HG03097 (cell line): ENCODE results near the gene CLDN34.

Source experiments
- ATAC-seq: cut with Tn5 transposase; IDR thresholded peaks from one replicate; pipeline ENCODE4 v1.9.1; 2021; ENCODE audit not compliant: unreplicated experiment, low FRiP score

CLDN34 gene

DNA sequence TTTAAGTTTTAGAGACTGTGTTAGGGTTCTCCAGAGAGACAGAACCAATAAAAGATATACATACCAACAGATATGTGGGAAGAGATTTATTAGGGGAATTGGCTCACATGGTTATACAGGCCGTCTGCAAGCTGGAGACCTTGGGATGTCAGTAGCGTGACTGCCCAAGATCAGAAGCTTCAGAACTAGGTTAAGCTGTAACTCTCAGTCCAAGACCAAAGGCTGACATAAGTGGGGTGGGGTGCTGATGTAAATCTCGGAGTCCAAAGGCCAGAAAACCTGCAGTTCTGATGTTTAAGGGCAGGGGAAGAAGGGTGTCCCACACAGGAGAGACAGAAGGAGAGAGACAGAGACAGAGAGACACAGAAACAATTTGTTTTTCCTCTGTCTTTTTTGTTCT lies 10.5 kb downstream of the CLDN34 start:
- no peak for ATAC-seq

- ATAC-seq, result no peak
Observed at GRCh38 chrX:9980401-9980800, 13.2 kb downstream of the CLDN34 start.

DNA sequence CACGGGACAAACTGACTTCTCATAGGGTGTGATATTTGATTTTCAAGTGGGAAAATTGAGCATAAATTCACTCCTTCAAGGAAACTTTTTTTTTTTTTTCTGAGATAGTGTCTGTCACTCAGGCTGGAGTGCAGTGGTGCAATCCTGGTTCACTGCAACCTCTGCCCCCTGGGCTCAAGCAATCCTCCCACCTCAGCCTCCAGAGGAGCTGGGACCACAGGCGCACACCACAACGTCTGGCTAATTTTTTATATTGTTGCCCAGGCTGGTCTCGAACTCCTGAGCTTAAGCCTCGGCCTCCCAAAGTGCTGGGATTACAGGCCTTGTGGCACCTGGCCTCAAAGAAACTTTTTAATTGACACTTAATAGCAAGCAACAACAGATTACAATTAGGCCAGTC lies 13.8 kb downstream of the CLDN34 start:
- ATAC-seq, result no peak

DNA sequence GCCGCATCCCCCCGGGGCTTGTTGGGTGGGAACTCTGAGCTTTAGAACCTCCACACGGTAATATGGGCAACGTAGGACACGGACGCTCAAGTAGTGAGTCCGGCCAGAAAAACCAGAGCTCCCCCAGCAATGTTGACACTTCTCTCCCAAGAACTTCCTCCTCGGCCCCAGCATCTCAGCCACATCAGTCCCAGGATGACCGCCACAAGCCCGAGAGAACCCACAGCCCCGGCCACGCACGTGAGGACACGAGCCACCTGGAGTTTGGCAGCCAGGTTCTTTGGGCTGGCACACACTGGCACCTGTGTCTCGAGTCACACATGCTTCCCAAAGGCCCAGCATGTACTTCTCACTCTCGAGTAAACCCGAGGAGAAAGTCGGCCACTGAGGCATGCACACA lies 16.3 kb downstream of the CLDN34 start:
- ATAC-seq, result no peak

DNA sequence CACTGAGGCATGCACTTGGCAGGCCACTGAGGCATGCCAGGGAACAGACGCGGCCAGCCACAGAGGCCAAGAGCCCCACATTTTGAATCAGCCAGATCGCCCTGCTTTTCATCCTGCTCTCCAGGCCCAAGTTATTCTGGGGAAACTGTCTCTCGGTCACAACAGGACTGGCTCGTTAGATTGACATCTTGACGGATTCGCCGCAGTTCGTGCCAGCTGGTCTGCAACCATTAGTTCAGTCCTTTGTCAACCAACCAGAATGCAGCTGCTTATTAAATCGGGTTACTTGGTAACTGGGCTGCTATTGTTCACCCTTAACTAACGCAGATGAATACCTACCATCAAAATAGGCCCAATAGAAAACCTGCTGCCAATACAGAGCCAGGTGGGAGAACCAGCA lies 16.7 kb downstream of the CLDN34 start:
- ATAC-seq, result no peak

DNA sequence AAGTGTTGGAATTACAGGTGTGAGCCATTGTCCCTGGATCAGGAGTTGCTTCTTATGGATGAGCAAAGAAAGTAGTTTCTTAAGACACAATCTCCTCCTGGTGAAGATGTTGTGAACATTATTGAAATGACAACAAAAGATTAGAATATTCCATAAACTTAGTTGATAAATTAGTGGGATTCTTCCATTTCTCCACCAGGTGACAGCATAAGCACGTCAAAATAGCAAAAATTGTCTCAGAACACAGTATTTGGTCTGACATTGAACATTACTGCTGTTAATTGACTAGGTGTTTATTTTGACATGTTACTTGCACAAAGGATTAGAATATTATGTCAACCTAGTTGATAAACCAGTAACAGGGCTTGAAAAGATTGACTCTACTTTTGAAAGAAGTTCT lies 21.6 kb downstream of the CLDN34 start:
- ATAC-seq, result no peak

- ATAC-seq, result no peak
Observed at GRCh38 chrX:9992061-9992460, 24.9 kb downstream of the CLDN34 start.

DNA sequence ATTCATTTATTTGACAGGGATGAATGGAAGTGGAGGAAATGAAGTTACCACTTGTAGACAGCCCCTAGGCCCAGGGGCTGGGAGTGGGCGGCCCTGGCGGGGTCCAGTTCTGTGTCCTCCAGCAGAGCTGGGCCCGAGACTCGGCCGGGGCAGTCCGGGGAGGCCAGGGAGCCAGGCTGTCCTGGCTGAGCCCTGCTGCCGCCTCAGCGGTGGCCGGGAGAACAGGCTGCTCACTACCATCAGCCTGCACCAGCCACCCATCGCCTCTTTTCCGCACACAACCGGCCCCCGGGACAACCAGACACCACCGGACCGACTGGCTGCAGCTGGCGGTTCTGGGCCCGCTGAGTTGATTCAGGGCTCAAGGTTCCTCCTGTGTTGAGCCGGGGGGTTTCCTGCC lies 25.6 kb downstream of the CLDN34 start:
- ATAC-seq, result no peak

DNA sequence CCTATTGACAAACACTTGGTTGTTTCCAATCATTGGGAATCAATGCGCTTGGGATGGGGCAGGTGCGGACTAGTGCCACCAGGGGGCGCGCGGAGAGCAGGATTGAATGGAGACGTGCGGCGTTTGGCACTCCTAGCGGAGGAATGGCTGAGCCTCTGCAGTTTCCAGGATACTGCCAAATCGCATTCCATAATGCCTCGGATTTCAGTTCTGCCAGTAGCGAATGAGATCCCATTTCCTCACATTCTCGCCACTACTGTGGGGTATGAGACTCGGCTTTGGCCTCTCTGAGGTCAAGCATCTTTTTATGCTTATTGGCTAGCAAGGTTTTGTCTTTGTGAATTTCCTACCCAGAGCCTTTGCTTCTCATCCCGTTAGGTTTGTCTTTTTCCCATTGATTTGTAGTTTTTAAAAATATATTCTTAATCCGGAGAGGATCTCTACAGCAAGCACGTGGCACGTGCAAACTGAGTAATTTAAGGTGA lies 28.7 kb downstream of the CLDN34 start:
- peak; percentile 82 for ATAC-seq

- no peak for ATAC-seq
Observed at GRCh38 chrX:9997041-9997440, 29.9 kb downstream of the CLDN34 start.

- peak; percentile 63 for ATAC-seq
Observed at GRCh38 chrX:9997524-9997923, 30.4 kb downstream of the CLDN34 start.

GRCh38 chrX:10001496-10001895 lies 34.3 kb downstream of the CLDN34 start:
- no peak for ATAC-seq

DNA sequence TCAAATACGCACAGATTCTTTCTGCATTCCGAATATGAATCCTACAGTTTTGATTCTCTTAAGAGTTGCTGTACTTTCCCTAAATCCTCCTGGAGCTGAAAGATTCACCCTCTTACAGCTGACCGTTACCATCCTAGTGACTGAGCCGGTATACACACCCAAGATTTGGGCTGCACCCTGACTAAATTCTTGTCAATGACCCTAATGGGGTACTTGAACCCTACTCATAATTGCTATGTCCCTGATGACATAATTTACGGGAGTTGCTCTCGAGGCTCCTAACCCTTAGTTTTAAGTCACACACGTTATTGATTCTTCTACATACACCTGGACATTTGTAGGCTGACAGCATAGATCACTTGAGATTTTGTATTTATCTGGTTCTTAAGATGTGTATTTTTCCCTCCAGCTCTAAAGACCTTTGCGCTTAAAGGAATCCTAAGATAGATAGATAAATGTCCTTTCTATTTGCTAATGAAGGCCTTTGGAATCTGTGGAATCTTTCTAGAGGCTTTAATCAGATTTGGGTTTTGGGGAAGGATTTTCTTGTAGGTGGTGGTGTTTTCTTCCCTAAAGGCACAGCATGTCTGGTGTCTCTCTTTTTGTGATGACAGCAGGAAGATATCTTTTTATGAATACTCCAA lies 37.8 kb downstream of the CLDN34 start:
- no peak for ATAC-seq

DNA sequence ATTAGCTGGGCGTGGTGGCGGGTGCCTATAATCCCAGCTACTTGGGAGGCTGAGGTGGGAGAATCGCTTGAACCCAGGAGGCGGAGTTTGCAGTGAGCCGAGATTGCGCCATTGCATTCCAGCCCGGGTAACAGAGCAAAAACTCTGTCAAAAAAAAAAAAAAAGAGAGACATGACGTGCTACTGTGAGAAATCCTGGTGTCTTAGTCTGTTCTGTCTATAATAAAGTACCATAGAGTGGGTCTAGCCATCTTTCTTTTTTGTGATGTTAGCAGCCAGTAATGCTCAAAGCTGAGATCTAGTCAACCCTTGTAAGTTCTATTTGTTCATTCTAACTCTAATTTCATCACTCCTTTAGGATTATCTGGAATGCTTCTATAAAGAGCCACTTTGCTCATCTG lies 38.9 kb downstream of the CLDN34 start:
- no peak for ATAC-seq

- no peak for ATAC-seq
Observed at GRCh38 chrX:10006770-10007169, 39.6 kb downstream of the CLDN34 start.

DNA sequence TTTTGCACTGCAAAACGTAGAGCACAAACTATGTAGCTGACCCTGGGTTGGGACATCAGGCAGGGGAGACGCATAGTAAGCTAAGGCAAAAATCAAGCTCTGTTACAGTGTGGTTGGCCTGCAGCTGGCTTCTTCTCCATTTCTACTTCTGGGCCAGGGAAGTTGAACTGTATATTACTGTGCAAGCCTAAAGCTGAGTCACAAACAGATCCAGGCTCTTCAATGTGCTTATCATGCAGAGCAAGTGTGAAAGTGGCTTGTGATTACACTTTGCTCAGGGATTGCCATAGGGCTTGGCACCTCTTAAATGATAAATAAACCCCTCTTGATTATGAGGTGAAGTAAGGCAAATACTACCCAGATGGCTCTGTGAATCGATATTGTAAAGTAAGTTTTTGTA lies 40.5 kb downstream of the CLDN34 start:
- ATAC-seq, result no peak

DNA sequence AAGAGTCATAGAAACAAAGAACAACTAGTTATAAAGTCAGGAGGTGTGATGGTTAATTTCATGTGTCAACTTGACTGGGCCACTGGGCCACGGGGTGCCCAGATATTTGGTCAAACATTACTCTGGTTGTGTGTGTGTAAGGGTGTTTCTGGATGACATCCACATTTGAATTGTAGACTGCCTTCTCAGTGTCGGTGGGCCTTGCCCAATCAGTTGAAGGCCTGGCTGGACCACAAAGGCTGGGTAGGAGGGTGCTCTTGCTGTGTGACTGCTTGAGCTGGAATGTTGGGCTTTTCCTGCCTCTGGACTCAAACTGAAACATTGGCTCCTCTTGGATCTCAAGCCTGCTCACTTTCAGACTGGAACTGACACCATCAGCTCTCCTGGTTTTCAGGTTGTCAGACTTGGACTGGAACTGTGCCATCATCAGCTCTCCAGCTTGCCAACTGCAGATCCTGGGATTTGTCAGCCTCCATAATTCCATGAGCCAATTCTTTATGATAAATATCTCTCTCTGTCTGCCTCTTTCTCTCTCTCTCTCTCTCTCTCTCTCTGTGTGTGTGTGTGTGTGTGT lies 41.4 kb downstream of the CLDN34 start:
- no peak for ATAC-seq

DNA sequence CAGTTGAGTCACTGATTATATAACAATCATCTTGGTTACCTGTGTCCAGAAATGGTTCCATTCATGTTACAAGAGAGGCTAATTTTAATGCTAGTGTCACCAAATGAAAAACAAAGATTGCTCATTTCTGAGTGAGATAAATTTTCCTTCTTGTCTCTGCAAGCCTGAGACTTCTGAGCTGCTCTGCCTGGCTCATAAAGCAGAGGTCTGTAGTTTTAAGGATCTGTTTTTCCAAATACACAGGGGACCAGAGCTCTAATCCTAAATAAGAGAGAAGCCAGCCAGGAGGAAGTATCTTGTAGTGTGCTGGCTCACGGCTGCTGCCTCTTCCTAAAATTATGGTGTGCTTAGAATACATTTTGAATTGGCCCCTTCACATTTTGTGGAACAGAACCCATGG lies 42.6 kb downstream of the CLDN34 start:
- no peak for ATAC-seq

DNA sequence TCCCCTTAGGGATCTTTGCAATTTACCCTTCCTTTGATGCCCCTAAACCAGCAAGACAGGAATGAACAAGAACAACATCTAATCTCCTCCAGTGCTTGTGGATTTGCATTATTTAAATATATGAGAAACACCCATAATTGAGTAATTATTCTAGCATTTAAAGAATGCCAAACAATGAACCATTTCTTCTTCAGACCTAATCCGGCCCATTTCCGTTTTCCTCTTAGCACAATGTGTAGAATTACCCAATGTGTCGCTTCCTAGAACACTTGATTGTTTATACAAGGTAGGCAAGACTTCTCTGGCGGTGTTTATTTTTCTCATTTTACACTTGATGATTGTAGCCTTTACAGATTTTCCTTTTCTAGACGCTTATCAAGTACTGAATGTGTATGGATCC lies 43.5 kb downstream of the CLDN34 start:
- ATAC-seq, result no peak

DNA sequence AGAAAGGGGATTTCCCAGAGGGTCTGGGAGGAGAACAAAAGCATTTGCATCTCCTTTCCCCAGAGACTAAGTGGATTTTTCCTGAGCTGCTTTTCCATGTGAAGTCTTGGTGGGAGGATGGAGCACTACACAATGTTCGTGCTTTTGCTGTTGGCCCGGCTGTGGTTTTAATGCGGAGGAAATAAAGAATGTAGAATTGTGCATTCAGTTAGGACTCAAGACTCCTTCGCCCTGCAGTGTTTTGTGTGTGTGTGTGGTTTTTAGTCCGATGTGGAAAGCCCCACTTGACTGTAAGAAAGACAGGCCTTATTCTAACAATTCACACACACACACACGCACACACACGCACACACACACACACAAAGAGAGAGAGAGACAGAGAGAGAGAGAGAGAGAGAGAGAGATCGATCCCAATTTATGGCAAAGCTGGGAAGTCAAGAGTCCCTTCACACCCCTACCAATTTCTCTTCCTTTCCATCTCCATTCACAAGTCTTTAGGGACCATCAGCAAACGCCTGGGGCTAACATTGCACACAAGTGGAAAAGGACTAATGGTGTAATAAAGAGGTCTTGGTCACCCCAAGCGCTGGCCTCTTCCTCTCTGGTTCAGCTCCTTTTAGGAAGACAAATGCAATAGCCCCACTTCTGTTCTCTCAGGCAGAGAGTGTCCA lies 44.2 kb downstream of the CLDN34 start:
- no peak for ATAC-seq

GRCh38 chrX:10011991-10012390 lies 44.8 kb downstream of the CLDN34 start:
- ATAC-seq, result no peak
